Measurements from ENCODE around the gene TMEM176A. TPM values are rescaled to one million over a fixed set of nuclear protein-coding genes. Genes with fewer than 3 reads are reported as not detected.

The TMEM176A gene
- total RNA-seq, 2 experiments from 2014 or later = not detected

DNA sequence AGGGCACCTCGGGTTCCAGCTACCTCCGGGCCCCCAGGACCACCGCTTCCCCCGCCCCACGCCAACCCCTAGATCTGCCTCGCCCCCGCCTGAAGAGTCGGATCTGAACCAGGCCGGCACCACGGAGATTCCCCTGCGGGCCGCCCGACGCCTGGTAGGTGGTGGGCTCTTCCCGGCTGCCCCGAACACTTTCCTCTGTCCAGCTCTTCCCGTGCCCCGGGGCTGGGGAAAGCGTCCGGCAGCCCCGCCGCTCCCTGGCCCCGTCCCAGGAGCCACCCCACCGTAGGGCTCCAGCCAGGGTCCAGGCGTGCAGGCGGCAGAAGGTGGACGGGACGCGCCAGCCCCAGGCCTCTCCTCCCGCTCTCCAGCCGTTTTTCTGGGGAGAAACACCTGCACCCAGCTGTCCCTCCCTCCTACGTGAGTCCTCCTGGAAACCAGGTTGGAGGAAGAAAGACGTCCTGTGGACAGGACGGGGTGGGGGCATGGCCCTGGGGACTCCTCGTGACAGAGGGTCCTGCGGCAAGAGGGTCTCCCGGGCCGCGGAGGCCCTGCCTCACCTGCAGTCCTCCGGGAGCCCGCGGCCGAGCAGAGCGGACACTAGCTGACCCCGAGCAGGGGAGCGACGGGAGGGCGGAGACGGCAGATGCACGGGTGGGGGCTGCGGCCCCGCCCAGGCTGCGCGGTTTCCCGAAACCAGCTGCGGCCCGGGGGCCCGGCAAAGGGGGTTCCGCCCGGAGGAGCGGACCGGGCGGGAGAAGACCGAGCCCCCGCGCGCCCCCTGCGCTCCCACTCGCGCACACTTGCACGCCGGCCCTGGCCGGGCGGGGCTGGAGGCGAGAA lies 608 bp upstream of the TMEM176A start, which contains the start of gene TMEM176B:
Gene TMEM176B, minus strand, starts transcription at position 624 of the 840 bp plus-strand sequence. CDS start 3,795 bp downstream, outside the sequence.
- peaks cover 5% of the 10 kb centered on the region for H3K4me1 Mint-ChIP-seq (ENCODE audit: low read depth)
- no peak for DNase-seq
- H3K27ac Mint-ChIP-seq = no peak within 1 kb of the TSS
- peaks cover 38% of the 10 kb centered on the region for H3K27me3 Mint-ChIP-seq
- peaks cover 5% of the 10 kb centered on the region for H3K9me3 Mint-ChIP-seq
- no peaks in the 10 kb centered on the region for H3K36me3 Mint-ChIP-seq (ENCODE audit: low read depth)
- no peak for ATAC-seq
- H3K4me3 Mint-ChIP-seq = peak within 1 kb of the TSS; percentile 30
- ChIA-PET CTCF (no interaction called here), POLR2A (no interaction called here)
- TF ChIP-seq, protein P1, sequence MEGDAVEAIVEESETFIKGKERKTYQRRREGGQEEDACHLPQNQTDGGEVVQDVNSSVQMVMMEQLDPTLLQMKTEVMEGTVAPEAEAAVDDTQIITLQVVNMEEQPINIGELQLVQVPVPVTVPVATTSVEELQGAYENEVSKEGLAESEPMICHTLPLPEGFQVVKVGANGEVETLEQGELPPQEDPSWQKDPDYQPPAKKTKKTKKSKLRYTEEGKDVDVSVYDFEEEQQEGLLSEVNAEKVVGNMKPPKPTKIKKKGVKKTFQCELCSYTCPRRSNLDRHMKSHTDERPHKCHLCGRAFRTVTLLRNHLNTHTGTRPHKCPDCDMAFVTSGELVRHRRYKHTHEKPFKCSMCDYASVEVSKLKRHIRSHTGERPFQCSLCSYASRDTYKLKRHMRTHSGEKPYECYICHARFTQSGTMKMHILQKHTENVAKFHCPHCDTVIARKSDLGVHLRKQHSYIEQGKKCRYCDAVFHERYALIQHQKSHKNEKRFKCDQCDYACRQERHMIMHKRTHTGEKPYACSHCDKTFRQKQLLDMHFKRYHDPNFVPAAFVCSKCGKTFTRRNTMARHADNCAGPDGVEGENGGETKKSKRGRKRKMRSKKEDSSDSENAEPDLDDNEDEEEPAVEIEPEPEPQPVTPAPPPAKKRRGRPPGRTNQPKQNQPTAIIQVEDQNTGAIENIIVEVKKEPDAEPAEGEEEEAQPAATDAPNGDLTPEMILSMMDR (IDR thresholded peaks at IDR 0.05) = no peak
- intact Hi-C loops (cut with micrococcal nuclease) = no loop called here

DNA sequence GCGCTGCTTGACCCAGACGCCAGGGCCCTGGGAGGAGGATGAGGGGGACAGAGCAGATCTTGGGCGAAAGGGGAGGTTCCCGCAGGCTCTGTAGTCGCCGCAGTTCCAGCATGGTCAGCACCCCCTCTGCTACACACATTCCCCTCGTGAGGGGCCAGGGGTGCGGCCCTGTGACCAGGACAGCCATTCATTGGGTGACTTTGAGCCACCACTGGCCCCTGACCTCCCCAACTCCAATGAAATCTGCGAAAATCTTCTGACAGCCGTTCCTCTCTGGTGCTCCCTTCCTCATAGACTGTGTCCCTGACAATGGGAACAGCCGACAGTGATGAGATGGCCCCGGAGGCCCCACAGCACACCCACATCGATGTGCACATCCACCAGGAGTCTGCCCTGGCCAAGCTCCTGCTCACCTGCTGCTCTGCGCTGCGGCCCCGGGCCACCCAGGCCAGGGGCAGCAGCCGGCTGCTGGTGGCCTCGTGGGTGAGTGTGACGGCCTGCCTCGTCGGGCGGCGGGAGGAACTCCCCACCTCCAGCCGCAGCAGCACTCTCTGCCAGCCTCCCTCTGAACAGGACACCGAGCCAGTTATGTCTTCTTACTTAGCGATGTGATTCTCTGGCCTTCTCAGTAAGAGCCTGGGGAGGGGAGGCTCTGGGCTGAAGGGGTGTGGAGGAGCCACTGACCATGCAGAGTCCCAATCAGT lies 825 bp downstream of the TMEM176A start:
- H3K27ac Mint-ChIP-seq = no peak overlapping the region
- peaks cover 5% of the 10 kb centered on the region for H3K4me1 Mint-ChIP-seq (ENCODE audit: low read depth)
- ATAC-seq (no peak), DNase-seq (no peak)
- H3K9me3 Mint-ChIP-seq = peaks cover under 1% of the 10 kb centered on the region
- H3K27me3 Mint-ChIP-seq = peaks cover 34% of the 10 kb centered on the region
- POLR2A ChIA-PET = no interaction called here
- CTCF ChIA-PET = no interaction called here
- intact Hi-C loops (cut with micrococcal nuclease) = no loop called here
- peak overlapping the region; percentile 30 for H3K4me3 Mint-ChIP-seq
- H3K36me3 Mint-ChIP-seq (ENCODE audit: low read depth) = peaks cover 2% of the 10 kb centered on the region
- TF ChIP-seq, protein P1 (IDR thresholded peaks at IDR 0.05) = no peak

GRCh38 chr7:150801946-150802771 lies 1.6 kb downstream of the TMEM176A start:
- DNase-seq (no peak), ATAC-seq (no peak)
- TF ChIP-seq, protein P1 (IDR thresholded peaks at IDR 0.05) = no peak
- Mint-ChIP-seq H3K4me1 (ENCODE audit: low read depth) (peaks cover 5% of the 10 kb centered on the region), H3K36me3 (ENCODE audit: low read depth) (peaks cover 2% of the 10 kb centered on the region), H3K4me3 (no peak overlapping the region), H3K27me3 (peaks cover 35% of the 10 kb centered on the region), H3K27ac (no peak overlapping the region), H3K9me3 (no peaks in the 10 kb centered on the region)
- ChIA-PET POLR2A (no interaction called here), CTCF (interaction anchor here (1.3 kb wide), 1 partner anchor 23 kb away, joined by 4 read pairs; no protein-coding TSS in a partner anchor)
- intact Hi-C loops (cut with micrococcal nuclease) = no loop called here

DNA sequence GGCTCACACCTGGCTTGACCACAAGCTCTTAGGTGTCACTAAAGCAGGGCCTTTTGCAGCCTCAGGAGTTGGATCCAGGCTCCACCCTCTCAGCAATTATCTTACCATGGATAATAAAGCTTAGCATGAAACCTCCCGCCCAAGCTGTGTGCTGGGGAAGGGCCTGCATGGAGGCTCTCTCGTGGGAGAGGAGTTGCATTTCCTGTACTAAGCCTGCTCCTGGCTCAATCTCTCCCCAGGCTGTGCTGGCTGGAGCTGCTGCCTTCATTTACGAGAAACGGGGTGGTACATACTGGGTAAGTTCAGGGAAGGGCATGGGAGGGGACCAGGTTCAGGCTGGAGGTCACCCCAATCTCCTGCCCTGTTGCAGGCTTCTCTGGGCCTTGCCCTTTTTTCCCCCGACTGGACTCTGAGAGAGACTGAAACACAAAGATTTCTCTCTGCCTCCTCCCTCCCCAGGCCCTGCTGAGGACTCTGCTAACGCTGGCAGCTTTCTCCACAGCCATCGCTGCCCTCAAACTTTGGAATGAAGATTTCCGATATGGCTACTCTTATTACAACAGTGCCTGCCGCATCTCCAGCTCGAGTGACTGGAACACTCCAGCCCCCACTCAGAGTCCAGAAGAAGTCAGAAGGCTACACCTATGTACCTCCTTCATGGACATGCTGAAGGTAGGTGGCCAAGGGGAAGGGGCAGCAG lies 2.7 kb downstream of the TMEM176A start:
- POLR2A ChIA-PET = no interaction called here
- intact Hi-C loops (cut with micrococcal nuclease) = no loop called here
- ATAC-seq = no peak
- Mint-ChIP-seq H3K9me3 (no peaks in the 10 kb centered on the region), H3K27me3 (peaks cover 37% of the 10 kb centered on the region), H3K36me3 (ENCODE audit: low read depth) (peaks cover 2% of the 10 kb centered on the region), H3K4me1 (ENCODE audit: low read depth) (peaks cover 5% of the 10 kb centered on the region), H3K4me3 (no peak overlapping the region), H3K27ac (no peak overlapping the region)
- DNase-seq = no peak
- CTCF ChIA-PET = interaction anchor here (1.2 to 1.3 kb wide), 2 partner anchors 25 to 65 kb away, joined by 3 to 4 read pairs; no protein-coding TSS in a partner anchor
- TF ChIP-seq, protein P1 (IDR thresholded peaks at IDR 0.05) = no peak

Measured in activated CD8-positive, alpha-beta T cell treated with anti-CD3 and anti-CD28 coated beads for 36 hours (primary cell).